ENCODE data around the gene CCNB1. TPM values are rescaled to one million over a fixed set of nuclear protein-coding genes. Genes with fewer than 3 reads are reported as not detected.

CCNB1 gene
- 6.3 and 7.9 TPM in 2 replicates for total RNA-seq

DNA sequence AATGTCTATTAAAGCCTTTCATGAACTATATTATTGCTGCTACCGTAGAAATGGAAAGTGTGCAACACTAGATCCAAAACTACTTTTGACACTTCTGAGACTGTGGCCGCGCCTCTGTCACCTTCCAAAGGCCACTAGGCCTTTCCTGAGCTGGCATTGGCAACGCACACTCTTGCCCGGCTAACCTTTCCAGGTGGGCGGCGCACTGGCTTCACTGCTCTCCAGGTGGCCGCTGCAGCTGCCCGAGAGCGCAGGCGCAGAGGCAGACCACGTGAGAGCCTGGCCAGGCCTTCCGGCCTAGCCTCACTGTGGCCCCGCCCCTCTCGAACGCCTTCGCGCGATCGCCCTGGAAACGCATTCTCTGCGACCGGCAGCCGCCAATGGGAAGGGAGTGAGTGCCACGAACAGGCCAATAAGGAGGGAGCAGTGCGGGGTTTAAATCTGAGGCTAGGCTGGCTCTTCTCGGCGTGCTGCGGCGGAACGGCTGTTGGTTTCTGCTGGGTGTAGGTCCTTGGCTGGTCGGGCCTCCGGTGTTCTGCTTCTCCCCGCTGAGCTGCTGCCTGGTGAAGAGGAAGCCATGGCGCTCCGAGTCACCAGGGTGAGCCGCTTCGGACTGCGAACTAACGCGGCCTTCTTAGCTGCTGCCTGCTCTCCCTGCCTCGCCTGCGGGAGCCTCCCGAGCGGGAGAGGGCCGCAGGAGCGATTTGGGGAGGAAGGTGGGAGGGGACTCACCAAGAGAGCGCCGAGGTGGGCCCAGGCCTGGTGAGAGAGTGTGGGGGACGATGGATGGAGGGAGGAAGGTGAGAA lies at the start of gene CCNB1:
CCNB1 (plus strand) TSS at position 465 of the 807 bp plus-strand sequence; CDS start at position 578, 113 bp downstream.
- H3K4me3 ChIP-seq (ENCODE audit: low read depth, low read length), result peak within 1 kb of the TSS; percentile 88
- FAIRE-seq (no peak), DNase-seq (ENCODE audit: low read depth) (peak; percentile 95)
- no peaks in the 10 kb centered on the region for H3K27me3 ChIP-seq (ENCODE audit: control insufficient read depth, insufficient read depth, low read length)
- peaks cover 5% of the 10 kb centered on the region for H3K36me3 ChIP-seq (ENCODE audit: control insufficient read depth, insufficient read depth, low read length)
- TF ChIP-seq, protein P1, sequence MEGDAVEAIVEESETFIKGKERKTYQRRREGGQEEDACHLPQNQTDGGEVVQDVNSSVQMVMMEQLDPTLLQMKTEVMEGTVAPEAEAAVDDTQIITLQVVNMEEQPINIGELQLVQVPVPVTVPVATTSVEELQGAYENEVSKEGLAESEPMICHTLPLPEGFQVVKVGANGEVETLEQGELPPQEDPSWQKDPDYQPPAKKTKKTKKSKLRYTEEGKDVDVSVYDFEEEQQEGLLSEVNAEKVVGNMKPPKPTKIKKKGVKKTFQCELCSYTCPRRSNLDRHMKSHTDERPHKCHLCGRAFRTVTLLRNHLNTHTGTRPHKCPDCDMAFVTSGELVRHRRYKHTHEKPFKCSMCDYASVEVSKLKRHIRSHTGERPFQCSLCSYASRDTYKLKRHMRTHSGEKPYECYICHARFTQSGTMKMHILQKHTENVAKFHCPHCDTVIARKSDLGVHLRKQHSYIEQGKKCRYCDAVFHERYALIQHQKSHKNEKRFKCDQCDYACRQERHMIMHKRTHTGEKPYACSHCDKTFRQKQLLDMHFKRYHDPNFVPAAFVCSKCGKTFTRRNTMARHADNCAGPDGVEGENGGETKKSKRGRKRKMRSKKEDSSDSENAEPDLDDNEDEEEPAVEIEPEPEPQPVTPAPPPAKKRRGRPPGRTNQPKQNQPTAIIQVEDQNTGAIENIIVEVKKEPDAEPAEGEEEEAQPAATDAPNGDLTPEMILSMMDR (IDR thresholded peaks at IDR 0.05; ENCODE audit: insufficient read depth, low read length, severe bottlenecking), result no peak

DNA sequence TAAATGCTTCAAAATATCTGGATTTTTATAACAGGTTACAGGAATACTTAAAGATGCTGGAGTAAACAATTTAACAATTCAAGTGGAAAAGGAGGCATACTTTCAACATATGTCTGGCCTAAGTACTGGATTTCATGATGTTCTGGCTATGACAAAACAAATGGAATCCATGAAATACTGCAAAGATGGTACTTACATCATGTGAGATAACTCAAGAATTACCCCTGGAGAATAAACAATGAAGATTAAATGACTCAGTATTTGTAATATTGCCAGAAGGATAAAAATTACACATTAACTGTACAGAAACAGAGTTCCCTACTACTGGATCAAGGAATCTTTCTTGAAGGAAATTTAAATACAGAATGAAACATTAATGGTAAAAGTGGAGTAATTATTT lies 37.5 kb upstream of the CCNB1 start:
- FAIRE-seq, result no peak
- Histone ChIP-seq H3K36me3 (ENCODE audit: control insufficient read depth, insufficient read depth, low read length) (no peaks in the 10 kb centered on the region), H3K27me3 (ENCODE audit: control insufficient read depth, insufficient read depth, low read length) (no peaks in the 10 kb centered on the region), H3K4me3 (ENCODE audit: low read depth, low read length) (no peak overlapping the region)
- TF ChIP-seq, protein P1 (IDR thresholded peaks at IDR 0.05; ENCODE audit: insufficient read depth, low read length, severe bottlenecking), result no peak
- DNase-seq (ENCODE audit: low read depth), result peak; percentile 63

DNA sequence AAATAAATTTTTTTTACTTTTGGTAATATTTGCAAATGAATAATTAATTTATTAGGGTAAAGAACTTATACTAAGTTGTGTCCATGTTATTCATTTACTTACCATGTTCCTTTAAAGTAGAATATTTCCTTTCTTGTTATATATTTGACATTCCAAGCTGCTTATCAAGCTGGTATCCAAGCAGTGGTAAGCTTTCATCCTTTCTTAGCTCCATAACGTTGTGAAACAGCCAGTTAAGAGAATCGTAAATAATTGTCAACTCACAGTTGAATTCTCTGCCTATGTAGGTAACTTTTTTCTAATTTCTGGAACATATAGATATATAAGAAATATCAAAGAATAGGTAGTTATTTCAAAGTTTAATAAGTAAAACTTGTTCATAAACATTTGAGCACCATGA lies 36.7 kb upstream of the CCNB1 start:
- DNase-seq (ENCODE audit: low read depth) (no peak), FAIRE-seq (no peak)
- Histone ChIP-seq H3K27me3 (ENCODE audit: control insufficient read depth, insufficient read depth, low read length) (no peaks in the 10 kb centered on the region), H3K36me3 (ENCODE audit: control insufficient read depth, insufficient read depth, low read length) (no peaks in the 10 kb centered on the region), H3K4me3 (ENCODE audit: low read depth, low read length) (no peak overlapping the region)
- TF ChIP-seq, protein P1 (IDR thresholded peaks at IDR 0.05; ENCODE audit: insufficient read depth, low read length, severe bottlenecking), result no peak

DNA sequence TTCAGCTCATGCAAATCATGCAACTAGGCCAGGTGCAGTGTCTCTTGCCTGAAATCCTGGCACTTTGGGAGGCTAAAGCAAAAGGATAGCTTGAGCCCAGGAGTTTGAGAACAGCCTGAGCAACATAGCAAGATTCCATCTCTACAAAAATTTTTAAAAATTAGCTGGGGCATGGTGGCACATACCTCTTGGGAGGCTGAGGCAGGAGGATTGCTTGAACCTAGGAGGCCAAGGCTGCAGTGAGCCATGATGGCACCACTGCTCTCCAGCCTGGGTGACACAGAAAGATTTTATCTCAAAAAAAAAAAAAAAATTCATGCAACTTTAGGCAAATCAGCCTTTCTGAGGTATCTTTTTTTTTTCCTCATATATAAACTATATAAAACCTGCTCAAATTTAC lies 35.6 kb upstream of the CCNB1 start:
- Histone ChIP-seq H3K4me3 (ENCODE audit: low read depth, low read length) (no peak overlapping the region), H3K36me3 (ENCODE audit: control insufficient read depth, insufficient read depth, low read length) (no peaks in the 10 kb centered on the region), H3K27me3 (ENCODE audit: control insufficient read depth, insufficient read depth, low read length) (no peaks in the 10 kb centered on the region)
- TF ChIP-seq, protein P1 (IDR thresholded peaks at IDR 0.05; ENCODE audit: insufficient read depth, low read length, severe bottlenecking), result no peak
- no peak for DNase-seq (ENCODE audit: low read depth)
- FAIRE-seq, result no peak

DNA sequence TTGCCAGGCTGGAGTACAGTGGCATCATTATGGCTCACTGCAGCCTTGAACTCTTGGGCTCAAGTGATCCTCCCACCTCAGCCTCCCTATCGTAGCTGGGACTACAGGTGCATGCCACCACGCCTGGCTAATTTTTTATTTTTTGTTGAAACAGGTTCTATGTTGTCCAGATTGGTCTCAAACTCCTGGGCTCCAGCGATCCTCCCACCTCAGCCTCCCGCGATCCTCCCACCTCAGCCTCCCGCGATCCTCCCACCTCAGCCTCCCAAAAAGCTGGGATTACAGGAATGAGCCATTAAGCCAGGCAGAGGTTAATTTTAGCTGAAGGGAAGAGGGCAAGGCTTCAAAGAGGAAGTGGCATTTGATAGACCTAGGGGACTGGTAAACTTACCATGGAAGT lies 32.8 kb upstream of the CCNB1 start:
- TF ChIP-seq, protein P1 (IDR thresholded peaks at IDR 0.05; ENCODE audit: insufficient read depth, low read length, severe bottlenecking), result no peak
- DNase-seq (ENCODE audit: low read depth), result no peak
- no peak for FAIRE-seq
- H3K36me3 ChIP-seq (ENCODE audit: control insufficient read depth, insufficient read depth, low read length), result no peaks in the 10 kb centered on the region
- no peak overlapping the region for H3K4me3 ChIP-seq (ENCODE audit: low read depth, low read length)
- no peaks in the 10 kb centered on the region for H3K27me3 ChIP-seq (ENCODE audit: control insufficient read depth, insufficient read depth, low read length)

Data from bronchial epithelial cell (primary cell).